Ishikawa (cell line): ENCODE data around the gene ZBTB26.

Experiments
- CEBPB ChIP-seq: IDR thresholded peaks from 2 replicates; pipeline ENCODE4 v1.6.1; 2012
- CREB1 ChIP-seq: IDR thresholded peaks from 2 replicates; pipeline ENCODE4 v1.6.1; 2012; ENCODE audit warnings: low read depth
- EGR1 ChIP-seq: IDR thresholded peaks from 2 replicates; pipeline ENCODE4 v1.6.1; 2012
- EP300 ChIP-seq: IDR thresholded peaks from 2 replicates; pipeline ENCODE4 v1.6.1; 2012; ENCODE audit warnings: borderline replicate concordance
- FOXM1 ChIP-seq: IDR thresholded peaks from 2 replicates; pipeline ENCODE4 v1.6.1; 2012; ENCODE audit warnings: low read depth, borderline replicate concordance
- NFIC ChIP-seq: IDR thresholded peaks from 2 replicates; pipeline ENCODE4 v1.6.1; 2012
- RAD21 ChIP-seq: IDR thresholded peaks from 2 replicates; pipeline ENCODE4 v1.6.1; 2012; ENCODE audit warnings: low read depth
- REST ChIP-seq: IDR thresholded peaks from 2 replicates; pipeline ENCODE4 v1.6.1; 2012; ENCODE audit warnings: low read depth, mild to moderate bottlenecking
- TCF12 ChIP-seq: IDR thresholded peaks from 2 replicates; pipeline ENCODE4 v1.6.1; 2012; ENCODE audit warnings: low read depth
- USF1 ChIP-seq: IDR thresholded peaks from 2 replicates; pipeline ENCODE4 v1.6.1; 2012
- YY1 ChIP-seq: IDR thresholded peaks from 2 replicates; pipeline ENCODE4 v1.6.1; 2012; ENCODE audit warnings: low read depth

GRCh38 chr9:122897969-122898368, 33.3 kb downstream of the ZBTB26 start:
- no peak for TF ChIP-seq FOXM1
- no peak for TF ChIP-seq EGR1
- TF ChIP-seq TCF12 = no peak
- no peak for TF ChIP-seq CEBPB
- TF ChIP-seq EP300 = no peak
- TF ChIP-seq NFIC = no peak
- TF ChIP-seq REST = no peak
- no peak for TF ChIP-seq USF1
- no peak for TF ChIP-seq RAD21
- TF ChIP-seq YY1 = no peak
- no peak for TF ChIP-seq CREB1
